OCI-LY3 (cell line): Measurements from ENCODE around the gene ANKS1B.

ENCODE experiments used
- H2AFZ ChIP-seq: fragments of 200-600, 300-600 bp; shearing (Covaris generic); 2 replicates; pipeline ENCODE4 v1.6.0; 2014; ENCODE audit warnings: antibody characterized with exemption, low read depth, low read length
- H3K27ac ChIP-seq: fragments of 200-600, 300-600 bp; sonication (generic); 2 replicates; pipeline ENCODE4 v1.5.1; 2014; ENCODE audit warnings: mild to moderate bottlenecking, low read length, moderate library complexity, mixed read lengths
- H3K27me3 ChIP-seq: fragments of 200-600, 300-600 bp; sonication (generic); 2 replicates; pipeline ENCODE4 v1.6.1; 2014; ENCODE audit warnings: low read depth, low read length, mixed read lengths
- H3K36me3 ChIP-seq: fragments of 200-600, 300-600 bp; sonication (generic); replicated peaks from 2 replicates; pipeline ENCODE3; 2014; ENCODE audit warnings: low read depth, low read length, mixed read lengths
- H3K4me1 ChIP-seq: fragments of 300-600, 200-600 bp; sonication (generic); 2 replicates; pipeline ENCODE4 v1.6.1; 2014; ENCODE audit warnings: low read length, mixed read lengths
- H3K4me2 ChIP-seq: fragments of 200-600, 300-600 bp; sonication (generic); 2 replicates; pipeline ENCODE4 v1.6.1; 2014; ENCODE audit warnings: low read length, mixed read lengths
- H3K4me3 ChIP-seq: fragments of 300-600, 200-600 bp; sonication (generic); 2 replicates; pipeline ENCODE4 v1.5.1; 2014; ENCODE audit warnings: antibody characterized with exemption, mild to moderate bottlenecking, low read length, moderate library complexity
- H3K79me2 ChIP-seq: fragments of 300-600, 200-600 bp; shearing (Covaris generic); 2 replicates; pipeline ENCODE4 v1.6.1; 2014; ENCODE audit warnings: mild to moderate bottlenecking, low read length, mixed read lengths
- H3K9ac ChIP-seq: fragments of 300-600, 200-600 bp; shearing (Covaris generic); 2 replicates; pipeline ENCODE4 v1.6.0; 2014; ENCODE audit warnings: mild to moderate bottlenecking, low read length, moderate library complexity
- H3K9me3 ChIP-seq: fragments of 200-600, 300-600 bp; shearing (Covaris generic); 2 replicates; pipeline ENCODE4 v1.6.1; 2014; ENCODE audit warnings: low read length, mixed read lengths; ENCODE audit not compliant: insufficient read depth
- H4K20me1 ChIP-seq: fragments of 200-600, 300-600 bp; sonication (generic); 2 replicates; pipeline ENCODE4 v1.6.1; 2016; ENCODE audit warnings: low read length, mixed read lengths; ENCODE audit not compliant: insufficient read depth
- CTCF ChIP-seq: fragments of 200-600, 300-600 bp; sonication (generic); IDR thresholded peaks from 2 replicates; pipeline ENCODE4 v1.5.1; 2014; ENCODE audit warnings: antibody characterized with exemption, low read length, low read depth
- EZH2phosphoT487 ChIP-seq: fragments of 200-600 bp; shearing (Covaris generic); IDR thresholded peaks from 2 replicates; pipeline ENCODE4 v1.6.1; 2018; ENCODE audit warnings: antibody characterized with exemption, mixed run types, low read depth

Gene ANKS1B

GRCh38 chr12:99700032-99700431, 284.7 kb downstream of the ANKS1B start:
- no peak for TF ChIP-seq CTCF
- TF ChIP-seq EZH2phosphoT487: no peak
- Histone ChIP-seq H3K4me1 (no peaks in the 10 kb centered on the region), H2AFZ (no peak overlapping the region), H3K9ac (no peak overlapping the region), H3K27me3 (no peaks in the 10 kb centered on the region), H4K20me1 (no peaks in the 10 kb centered on the region), H3K27ac (no peak overlapping the region), H3K9me3 (no peaks in the 10 kb centered on the region), H3K36me3 (no peaks in the 10 kb centered on the region), H3K4me3 (no peak overlapping the region), H3K4me2 (no peak overlapping the region), H3K79me2 (no peaks in the 10 kb centered on the region)

- Histone ChIP-seq H3K4me3 (no peak overlapping the region), H4K20me1 (no peaks in the 10 kb centered on the region), H3K27ac (no peak overlapping the region), H3K79me2 (no peaks in the 10 kb centered on the region), H3K9ac (no peak overlapping the region), H2AFZ (no peak overlapping the region), H3K4me2 (no peak overlapping the region), H3K4me1 (no peaks in the 10 kb centered on the region), H3K9me3 (no peaks in the 10 kb centered on the region), H3K36me3 (no peaks in the 10 kb centered on the region), H3K27me3 (no peaks in the 10 kb centered on the region)
- TF ChIP-seq EZH2phosphoT487 (no peak), CTCF (no peak)
Observed at GRCh38 chr12:99695050-99695449, 289.7 kb downstream of the ANKS1B start.

- TF ChIP-seq EZH2phosphoT487: no peak
- Histone ChIP-seq H3K36me3 (no peaks in the 10 kb centered on the region), H3K4me1 (no peaks in the 10 kb centered on the region), H3K27me3 (no peaks in the 10 kb centered on the region), H3K27ac (no peak overlapping the region), H3K9me3 (no peaks in the 10 kb centered on the region; the same call in 1 of the 2 replicates), H4K20me1 (no peaks in the 10 kb centered on the region), H3K4me3 (no peak overlapping the region), H2AFZ (no peak overlapping the region), H3K79me2 (no peaks in the 10 kb centered on the region), H3K9ac (no peak overlapping the region), H3K4me2 (no peak overlapping the region)
Observed at GRCh38 chr12:99686142-99686541, 298.6 kb downstream of the ANKS1B start.

- Histone ChIP-seq H4K20me1 (no peaks in the 10 kb centered on the region), H3K36me3 (no peaks in the 10 kb centered on the region), H3K4me1 (no peaks in the 10 kb centered on the region), H3K79me2 (no peaks in the 10 kb centered on the region), H3K9me3 (peaks cover 5% of the 10 kb centered on the region; the same call in 1 of the 2 replicates), H3K27me3 (no peaks in the 10 kb centered on the region), H3K9ac (no peak overlapping the region), H3K27ac (no peak overlapping the region), H2AFZ (no peak overlapping the region), H3K4me2 (no peak overlapping the region), H3K4me3 (no peak overlapping the region)
- TF ChIP-seq EZH2phosphoT487 (no peak), CTCF (no peak)
Observed at GRCh38 chr12:99680276-99680675, 304.5 kb downstream of the ANKS1B start.

- Histone ChIP-seq H4K20me1 (no peaks in the 10 kb centered on the region), H3K4me1 (peaks cover 9% of the 10 kb centered on the region), H2AFZ (no peak overlapping the region), H3K79me2 (no peaks in the 10 kb centered on the region), H3K27me3 (no peaks in the 10 kb centered on the region), H3K27ac (no peak overlapping the region), H3K9me3 (peaks cover 11% of the 10 kb centered on the region; the same call in 1 of the 2 replicates), H3K4me2 (no peak overlapping the region), H3K4me3 (no peak overlapping the region), H3K9ac (no peak overlapping the region), H3K36me3 (no peaks in the 10 kb centered on the region)
- TF ChIP-seq CTCF (no peak), EZH2phosphoT487 (no peak)
Observed at GRCh38 chr12:99670635-99671034, 314.1 kb downstream of the ANKS1B start.
